SH-SY5Y (cell line): Measurements from ENCODE around the gene LGI2.

ENCODE experiments used
- GATA2 ChIP-seq: IDR thresholded peaks from 2 replicates; pipeline ENCODE4 v1.6.1; 2011; ENCODE audit warnings: mild to moderate bottlenecking, low read depth, low read length
- GATA3 ChIP-seq: IDR thresholded peaks from 2 replicates; pipeline ENCODE4 v1.6.1; 2011; ENCODE audit warnings: low read depth, mild to moderate bottlenecking, low read length, moderate library complexity

DNA sequence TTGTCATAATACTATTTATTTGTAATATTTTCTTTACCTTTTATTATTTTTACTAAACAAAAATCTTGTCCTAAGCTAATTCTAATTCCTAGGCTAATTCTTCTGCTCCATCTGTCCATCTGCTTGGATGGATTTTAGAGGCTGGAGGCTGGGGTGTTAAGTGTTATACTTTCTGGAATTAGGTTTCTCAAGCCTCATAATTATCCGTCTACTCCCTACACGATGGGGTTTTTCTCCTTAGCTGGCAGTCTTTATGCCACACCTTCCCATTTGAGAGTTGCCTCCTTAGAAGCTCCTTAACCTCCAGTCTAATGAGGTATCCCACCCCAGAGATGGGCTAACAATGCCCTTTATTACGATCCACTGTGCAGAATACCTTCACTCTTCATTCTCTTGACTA is 37.6 kb upstream of the LGI2 start:
- TF ChIP-seq GATA2 (no peak), GATA3 (no peak)
